Measurements from ENCODE around the gene POLG.

The POLG gene

DNA sequence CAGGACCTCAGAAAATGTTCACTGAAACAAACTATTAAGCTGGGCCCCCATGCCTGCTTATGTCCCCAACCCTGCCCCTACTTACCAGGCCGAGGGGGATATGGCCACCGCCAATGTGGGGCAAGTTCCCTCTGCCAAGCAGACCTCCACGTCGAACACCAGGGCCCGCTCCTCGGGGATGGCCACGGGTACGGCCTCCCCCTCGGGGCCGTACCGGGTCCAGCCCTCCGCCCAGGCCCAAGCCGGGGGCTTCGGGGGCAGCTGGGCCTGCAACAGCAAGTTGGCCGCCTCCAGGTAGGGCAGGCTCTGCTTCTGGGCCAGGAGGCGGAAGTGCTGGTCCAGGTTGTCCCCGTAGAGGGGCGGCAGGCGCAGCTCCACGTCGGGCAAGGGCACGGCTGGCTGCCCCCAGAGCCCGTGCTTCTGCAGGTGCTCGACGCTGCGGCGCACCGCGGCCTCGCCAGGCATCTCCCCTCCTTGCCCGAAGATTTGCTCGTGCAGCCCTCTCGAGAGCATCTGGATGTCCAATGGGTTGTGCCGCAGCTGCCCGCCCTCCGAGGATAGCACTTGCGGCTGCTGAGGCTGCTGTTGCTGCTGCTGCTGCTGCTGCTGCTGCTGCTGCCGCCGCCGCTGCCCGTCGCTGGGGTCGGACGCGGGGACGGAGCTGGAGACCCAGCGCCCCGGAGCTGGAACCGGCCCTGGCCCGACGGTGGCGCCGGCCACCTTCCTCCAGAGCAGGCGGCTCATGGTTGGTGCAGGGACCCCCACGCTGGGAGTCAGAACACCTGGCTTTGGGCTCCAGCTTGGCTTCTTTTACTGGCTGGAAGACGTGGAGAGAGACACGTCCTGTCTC lies 1.4 kb downstream of the POLG start:
- no peaks in the 10 kb centered on the region for H3K27me3 ChIP-seq (replicated peaks; ENCODE audit: control insufficient read depth, insufficient read depth, low read length)
- TF ChIP-seq, protein P1, sequence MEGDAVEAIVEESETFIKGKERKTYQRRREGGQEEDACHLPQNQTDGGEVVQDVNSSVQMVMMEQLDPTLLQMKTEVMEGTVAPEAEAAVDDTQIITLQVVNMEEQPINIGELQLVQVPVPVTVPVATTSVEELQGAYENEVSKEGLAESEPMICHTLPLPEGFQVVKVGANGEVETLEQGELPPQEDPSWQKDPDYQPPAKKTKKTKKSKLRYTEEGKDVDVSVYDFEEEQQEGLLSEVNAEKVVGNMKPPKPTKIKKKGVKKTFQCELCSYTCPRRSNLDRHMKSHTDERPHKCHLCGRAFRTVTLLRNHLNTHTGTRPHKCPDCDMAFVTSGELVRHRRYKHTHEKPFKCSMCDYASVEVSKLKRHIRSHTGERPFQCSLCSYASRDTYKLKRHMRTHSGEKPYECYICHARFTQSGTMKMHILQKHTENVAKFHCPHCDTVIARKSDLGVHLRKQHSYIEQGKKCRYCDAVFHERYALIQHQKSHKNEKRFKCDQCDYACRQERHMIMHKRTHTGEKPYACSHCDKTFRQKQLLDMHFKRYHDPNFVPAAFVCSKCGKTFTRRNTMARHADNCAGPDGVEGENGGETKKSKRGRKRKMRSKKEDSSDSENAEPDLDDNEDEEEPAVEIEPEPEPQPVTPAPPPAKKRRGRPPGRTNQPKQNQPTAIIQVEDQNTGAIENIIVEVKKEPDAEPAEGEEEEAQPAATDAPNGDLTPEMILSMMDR (IDR thresholded peaks at IDR 0.05; ENCODE audit: insufficient read depth, low read length, poor library complexity, severe bottlenecking) = no peak
- H3K4me3 ChIP-seq (replicated peaks; ENCODE audit: low read depth, low read length) = peak overlapping the region; percentile 80
- H3K36me3 ChIP-seq (ENCODE audit: control insufficient read depth, insufficient read depth, low read length) = peaks cover 24% of the 10 kb centered on the region
- peak; percentile 32 for DNase-seq (ENCODE audit: extremely low read depth, insufficient read length)

DNA sequence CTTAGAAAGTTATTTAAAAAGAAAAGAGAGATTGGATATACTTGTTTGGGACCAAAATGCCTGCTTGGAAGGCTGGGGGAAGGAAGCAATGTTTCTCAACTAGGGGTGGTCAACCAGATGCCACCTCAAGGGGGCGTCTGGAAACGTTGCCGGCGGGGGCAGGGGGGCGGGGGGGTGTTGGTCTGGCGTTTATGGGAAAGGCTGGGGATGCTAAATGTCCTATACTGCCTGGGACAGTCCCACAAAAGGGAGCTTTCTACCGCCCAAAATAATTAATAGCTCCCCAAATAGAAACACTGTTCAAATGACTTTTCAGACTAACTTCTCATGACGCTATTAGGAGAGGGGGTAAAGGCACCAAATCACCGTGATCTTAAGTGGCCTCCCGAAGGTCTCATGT lies 2.2 kb downstream of the POLG start:
- TF ChIP-seq, protein P1 (IDR thresholded peaks at IDR 0.05; ENCODE audit: insufficient read depth, low read length, poor library complexity, severe bottlenecking) = peak; percentile 57
- Histone ChIP-seq H3K27me3 (replicated peaks; ENCODE audit: control insufficient read depth, insufficient read depth, low read length) (no peaks in the 10 kb centered on the region), H3K36me3 (ENCODE audit: control insufficient read depth, insufficient read depth, low read length) (peaks cover 26% of the 10 kb centered on the region), H3K4me3 (replicated peaks; ENCODE audit: low read depth, low read length) (no peak overlapping the region; the same call in 1 of the 2 replicates)
- DNase-seq (ENCODE audit: extremely low read depth, insufficient read length) = no peak

DNA sequence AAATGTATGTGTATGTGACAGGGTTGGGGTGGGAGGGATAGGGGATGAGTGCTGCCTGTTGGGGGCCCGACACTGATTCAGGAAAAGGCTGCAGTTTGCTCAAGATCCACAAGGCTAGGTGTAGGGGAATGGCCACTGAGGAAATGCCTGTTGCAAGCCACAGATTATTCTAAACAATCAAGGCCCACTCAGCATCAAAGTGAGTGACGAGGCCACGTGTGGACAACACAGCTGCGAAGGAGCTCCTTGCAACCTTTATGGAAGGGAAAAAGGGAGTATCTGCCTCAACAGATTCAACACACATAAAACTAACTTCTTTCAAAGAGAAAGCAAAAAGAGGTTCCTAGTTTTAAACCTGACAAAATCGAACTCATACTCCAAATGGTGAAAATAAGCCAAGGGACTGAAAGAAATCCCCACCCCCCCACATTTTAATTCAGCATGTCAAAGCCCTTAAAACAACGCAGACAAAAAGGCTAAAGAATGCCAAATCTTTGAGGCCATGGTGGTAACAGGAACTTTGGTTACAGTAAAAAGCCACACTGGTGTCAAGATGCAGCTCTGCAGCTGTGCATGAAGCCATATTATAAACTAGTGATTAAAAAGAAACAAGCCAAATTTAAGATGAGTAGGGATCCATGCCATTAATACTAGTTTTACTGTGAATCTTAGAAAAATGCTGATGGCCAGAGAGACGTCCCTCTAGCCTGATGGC lies 3.6 kb downstream of the POLG start:
- peaks cover 38% of the 10 kb centered on the region for H3K36me3 ChIP-seq (ENCODE audit: control insufficient read depth, insufficient read depth, low read length)
- DNase-seq (ENCODE audit: extremely low read depth, insufficient read length) = no peak
- H3K4me3 ChIP-seq (replicated peaks; ENCODE audit: low read depth, low read length) = no peak overlapping the region

DNA sequence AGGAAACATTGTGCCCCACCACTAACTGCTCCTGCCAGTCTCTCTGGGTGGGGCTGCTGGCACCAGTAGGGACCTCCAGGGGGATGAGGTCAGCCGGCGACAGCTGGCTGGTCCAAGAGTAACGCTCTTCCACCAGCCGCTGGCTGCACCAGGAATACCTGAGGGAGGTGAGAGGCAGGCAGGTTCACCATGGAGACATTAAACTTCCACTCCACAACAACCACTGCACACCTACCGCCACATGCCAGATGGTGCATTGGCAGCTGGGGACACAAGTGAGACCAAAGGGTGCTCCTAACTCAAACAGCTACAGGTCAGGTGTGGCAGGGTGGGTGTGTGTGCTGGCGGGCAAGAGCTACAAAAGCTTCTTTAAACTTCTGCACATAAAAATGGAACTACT lies 4.5 kb downstream of the POLG start:
- DNase-seq (ENCODE audit: extremely low read depth, insufficient read length) = no peak
- H3K4me3 ChIP-seq (replicated peaks; ENCODE audit: low read depth, low read length) = no peak overlapping the region
- TF ChIP-seq, protein P1 (IDR thresholded peaks at IDR 0.05; ENCODE audit: insufficient read depth, low read length, poor library complexity, severe bottlenecking) = no peak
- H3K27me3 ChIP-seq (replicated peaks; ENCODE audit: control insufficient read depth, insufficient read depth, low read length) = no peaks in the 10 kb centered on the region
- peaks cover 45% of the 10 kb centered on the region for H3K36me3 ChIP-seq (ENCODE audit: control insufficient read depth, insufficient read depth, low read length)

More for the DNA sequence above, 3.6 kb downstream of the POLG start:
- no peaks in the 10 kb centered on the region for H3K27me3 ChIP-seq (replicated peaks; ENCODE audit: control insufficient read depth, insufficient read depth, low read length)
- TF ChIP-seq, protein P1 (IDR thresholded peaks at IDR 0.05; ENCODE audit: insufficient read depth, low read length, poor library complexity, severe bottlenecking) = no peak

DNA sequence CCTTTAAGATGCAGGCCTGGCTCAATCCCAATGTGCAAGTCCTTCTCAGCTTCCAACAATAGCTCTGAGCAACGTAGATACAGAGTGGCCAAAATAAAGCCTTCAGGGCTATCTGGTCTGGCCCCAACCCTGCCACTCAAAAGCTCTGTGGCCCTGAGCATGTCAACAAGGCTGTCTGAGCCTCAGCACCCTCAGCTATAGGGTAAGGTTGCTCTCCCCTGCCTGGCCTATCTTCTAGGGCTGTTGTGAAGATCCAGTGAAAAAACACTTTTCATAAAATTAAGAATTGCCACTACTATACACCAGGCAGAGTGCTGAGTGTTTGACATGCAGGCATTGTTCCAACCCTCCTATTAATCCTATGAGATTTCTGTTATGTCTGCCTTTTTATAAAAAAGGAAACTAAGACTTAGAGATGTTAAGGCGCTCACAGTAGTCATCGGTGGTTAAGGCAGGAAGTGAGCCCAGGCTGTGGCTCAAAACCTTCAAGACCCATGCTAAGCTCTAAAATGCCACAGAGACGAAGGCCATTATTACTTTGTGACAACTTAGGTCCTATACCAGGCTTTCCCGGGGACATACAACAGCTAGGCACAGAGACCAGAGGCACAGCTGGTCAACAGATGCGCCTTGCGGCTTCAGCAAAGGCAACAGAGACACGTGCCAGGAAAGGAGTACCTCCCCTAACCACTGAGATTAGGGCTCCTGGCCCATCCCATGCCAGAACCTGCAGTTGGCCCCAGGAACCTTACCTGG lies 5.1 kb downstream of the POLG start:
- no peak for DNase-seq (ENCODE audit: extremely low read depth, insufficient read length)

More for the DNA sequence above, 5.1 kb downstream of the POLG start:
- Histone ChIP-seq H3K4me3 (replicated peaks; ENCODE audit: low read depth, low read length) (no peak overlapping the region), H3K36me3 (ENCODE audit: control insufficient read depth, insufficient read depth, low read length) (peaks cover 47% of the 10 kb centered on the region), H3K27me3 (replicated peaks; ENCODE audit: control insufficient read depth, insufficient read depth, low read length) (no peaks in the 10 kb centered on the region)
- TF ChIP-seq, protein P1 (IDR thresholded peaks at IDR 0.05; ENCODE audit: insufficient read depth, low read length, poor library complexity, severe bottlenecking) = no peak
